Sigmoid colon (tissue), 4 donors: ENCODE results near the gene LRP2BP.

ENCODE experiments used
- CTCF ChIP-seq, 4 experiments: fragments of 450-650 bp in 3 of 4; fragments of 200-600 bp in 1 of 4; IDR thresholded peaks; one replicate each; pipeline ENCODE4 v1.5.1; 2016 to 2019; ENCODE audit warnings: antibody characterized with exemption in 4 of 4, mild to moderate bottlenecking in 3 of 4, moderate library complexity in 2 of 4
- EP300 ChIP-seq, 4 donors: sonication (generic); formaldehyde crosslinking; IDR thresholded peaks; one replicate each; pipeline ENCODE4 v1.6.1; 2017; ENCODE audit warnings: antibody characterized with exemption in 4 of 4

- TF ChIP-seq CTCF (IDR thresholded peaks at IDR 0.05) = no peak
- no peak for TF ChIP-seq EP300 (IDR thresholded peaks at IDR 0.05)
Observed at GRCh38 chr4:185359767-185360446, 35.8 kb downstream of the LRP2BP start.
